H9 (cell line): ENCODE measurements around the gene SLC12A6. TPM values are rescaled to one million over a fixed set of nuclear protein-coding genes. Genes with fewer than 3 reads are reported as not detected.

Source experiments
- DNase-seq: peaks from one replicate; pipeline ENCODE4 v3.0.0-alpha.2; 2017
- H2AFZ ChIP-seq: one replicate; pipeline ENCODE4 v1.6.1; 2013; ENCODE audit warnings: mild to moderate bottlenecking, low read length, control low read depth, moderate library complexity
- H2AK5ac ChIP-seq: 2 replicates; pipeline ENCODE4 v1.6.1; 2013; ENCODE audit warnings: low read length, control low read depth, mixed read lengths; ENCODE audit not compliant: insufficient read length
- H2BK120ac ChIP-seq: one replicate; pipeline ENCODE4 v1.6.1; 2013; ENCODE audit warnings: low read depth, mild to moderate bottlenecking, low read length, control low read depth, inconsistent platforms; ENCODE audit not compliant: poor library complexity, severe bottlenecking
- H2BK12ac ChIP-seq: 2 replicates; pipeline ENCODE4 v1.6.1; 2013; ENCODE audit warnings: low read length, control low read depth, mixed read lengths, low read depth; ENCODE audit not compliant: insufficient read length
- H2BK15ac ChIP-seq: 2 replicates; pipeline ENCODE4 v1.6.1; 2013; ENCODE audit warnings: low read depth, low read length, control low read depth
- H2BK20ac ChIP-seq: one replicate; pipeline ENCODE4 v1.6.1; 2013; ENCODE audit warnings: low read depth, mild to moderate bottlenecking, low read length, control low read depth, inconsistent platforms; ENCODE audit not compliant: poor library complexity, severe bottlenecking
- H2BK5ac ChIP-seq: 2 replicates; pipeline ENCODE4 v1.6.1; 2013; ENCODE audit warnings: low read length, control low read depth, mixed read lengths; ENCODE audit not compliant: insufficient read length
- H3K14ac ChIP-seq: 2 replicates; pipeline ENCODE4 v1.6.1; 2013; ENCODE audit warnings: low read length, control low read depth; ENCODE audit not compliant: insufficient read depth
- H3K18ac ChIP-seq: 2 replicates; pipeline ENCODE4 v1.6.1; 2013; ENCODE audit warnings: low read depth, mild to moderate bottlenecking, mixed read lengths, low read length, control low read depth; ENCODE audit not compliant: insufficient read length
- H3K23ac ChIP-seq: 2 replicates; pipeline ENCODE4 v1.6.1; 2013; ENCODE audit warnings: low read length, control low read depth, mixed read lengths, low read depth; ENCODE audit not compliant: insufficient read length
- H3K23me2 ChIP-seq: 2 replicates; pipeline ENCODE4 v1.6.1; 2013; ENCODE audit warnings: low read depth, mild to moderate bottlenecking, mixed read lengths, low read length, control low read depth; ENCODE audit not compliant: insufficient read length, poor library complexity, severe bottlenecking
- H3K27ac ChIP-seq: 2 replicates; pipeline ENCODE4 v1.5.1; 2013; ENCODE audit warnings: low read length, control low read depth, mixed read lengths, low read depth; ENCODE audit not compliant: insufficient read length
- H3K27me3 ChIP-seq: 2 replicates; pipeline ENCODE4 v1.6.1; 2013; ENCODE audit warnings: low read length, control low read depth, inconsistent platforms; ENCODE audit not compliant: insufficient read depth
- H3K4ac ChIP-seq: 2 replicates; pipeline ENCODE4 v1.6.1; 2013; ENCODE audit warnings: low read depth, mild to moderate bottlenecking, control low read depth, inconsistent platforms, low read length, moderate library complexity
- H3K4me1 ChIP-seq: 2 replicates; pipeline ENCODE4 v1.6.1; 2013; ENCODE audit warnings: low read length, control low read depth, inconsistent platforms; ENCODE audit not compliant: insufficient read depth
- H3K4me2 ChIP-seq: 2 replicates; pipeline ENCODE4 v1.6.1; 2013; ENCODE audit warnings: low read length, control low read depth, mixed read lengths; ENCODE audit not compliant: insufficient read length, insufficient read depth
- H3K56ac ChIP-seq: 2 replicates; pipeline ENCODE4 v1.6.1; 2013; ENCODE audit warnings: low read depth, mild to moderate bottlenecking, mixed read lengths, low read length, control low read depth; ENCODE audit not compliant: insufficient read length
- H3K79me1 ChIP-seq: 2 replicates; pipeline ENCODE4 v1.6.1; 2013; ENCODE audit warnings: low read depth, mild to moderate bottlenecking, moderate library complexity, low read length, control low read depth, inconsistent platforms; ENCODE audit not compliant: insufficient read depth, poor library complexity, severe bottlenecking
- H3K79me2 ChIP-seq: 2 replicates; pipeline ENCODE4 v1.6.1; 2013; ENCODE audit warnings: low read length, control low read depth, inconsistent platforms; ENCODE audit not compliant: insufficient read depth
- H3K9ac ChIP-seq: 2 replicates; pipeline ENCODE4 v1.6.1; 2013; ENCODE audit warnings: low read length, control low read depth, mixed read lengths; ENCODE audit not compliant: insufficient read length; ENCODE audit errors: extremely low read depth
- H3K9me3 ChIP-seq: one replicate; pipeline ENCODE4 v1.6.1; 2013; ENCODE audit warnings: low read depth, low read length, inconsistent platforms; ENCODE audit not compliant: control insufficient read depth
- H3T11ph ChIP-seq: one replicate; pipeline ENCODE4 v1.6.1; 2013; ENCODE audit warnings: mild to moderate bottlenecking, low read length, control low read depth, inconsistent platforms
- H4K20me1 ChIP-seq: one replicate; pipeline ENCODE4 v1.6.1; 2013; ENCODE audit not compliant: control insufficient read depth, insufficient read length, insufficient read depth
- H4K5ac ChIP-seq: 2 replicates; pipeline ENCODE4 v1.6.1; 2013; ENCODE audit warnings: low read depth, mild to moderate bottlenecking, mixed read lengths, low read length, control low read depth; ENCODE audit not compliant: insufficient read length
- H4K8ac ChIP-seq: replicated peaks from 2 replicates; pipeline ENCODE4 v1.6.1; 2013; ENCODE audit warnings: low read length, control low read depth, mixed read lengths, low read depth; ENCODE audit not compliant: insufficient read length
- H4K91ac ChIP-seq: 2 replicates; pipeline ENCODE4 v1.6.1; 2013; ENCODE audit warnings: low read depth, mild to moderate bottlenecking, moderate library complexity, mixed read lengths, low read length, control low read depth; ENCODE audit not compliant: insufficient read length
- H3K27ac Mint-ChIP-seq, 3 experiments: 2 replicates in 2 of 3; 3 replicates in 1 of 3; pipeline ENCODE4 v1.8.0; 2020 to 2021; ENCODE audit warnings: mixed read lengths in 3 of 3, mild to moderate bottlenecking in 1 of 3, moderate library complexity in 1 of 3
- H3K27me3 Mint-ChIP-seq: 2 replicates; pipeline ENCODE4 v1.8.0; 2021; ENCODE audit warnings: low read depth, mild to moderate bottlenecking, moderate library complexity, mixed read lengths
- H3K36me3 Mint-ChIP-seq, 3 experiments: 2 replicates in 2 of 3; 3 replicates in 1 of 3; pipeline ENCODE4 v1.8.0; 2020 to 2021; ENCODE audit warnings: low read depth in 3 of 3, mixed read lengths in 3 of 3; ENCODE audit not compliant: insufficient read depth in 1 of 3
- H3K4me1 Mint-ChIP-seq, 2 experiments: 2 replicates each; pipeline ENCODE4 v1.8.0; 2020; ENCODE audit warnings: mixed read lengths in 2 of 2
- H3K4me3 Mint-ChIP-seq, 2 experiments: 2 replicates in 1 of 2; 3 replicates in 1 of 2; pipeline ENCODE4 v1.8.0; 2020 to 2021; ENCODE audit warnings: mild to moderate bottlenecking in 2 of 2, mixed read lengths in 2 of 2, moderate library complexity in 1 of 2
- H3K9me3 Mint-ChIP-seq, 2 experiments: 2 replicates in 1 of 2; 3 replicates in 1 of 2; pipeline ENCODE4 v1.8.0; 2020; ENCODE audit warnings: mild to moderate bottlenecking in 2 of 2, mixed read lengths in 2 of 2, moderate library complexity in 1 of 2
- WGBS: extraction: QIAGEN DNeasy Blood & Tissue Kit; methylation state at CpG from one replicate; pipeline ENCODE4 v1.1.7; 2013; ENCODE audit warnings: missing lambda C conversion rate, low lambda C conversion rate, mixed read lengths; ENCODE audit not compliant: insufficient read length; ENCODE audit errors: extremely low coverage; 5-methylcytosine and 5-hydroxymethylcytosine counted together
- total RNA-seq: library from RNA; stranded (reverse); gene quantifications from 2 replicates; pipeline ENCODE4 v1.2.1, GENCODE V29; 2021
- TF ChIP-seq, protein P1 (sequence below): fragments of 200-600 bp; sonication (generic); conservative IDR thresholded peaks from 3 replicates; pipeline ENCODE4 v1.8.0; 2021; ENCODE audit warnings: antibody characterized with exemption, mild to moderate bottlenecking

Gene SLC12A6
- total RNA-seq, 1 experiment from 2014 or later, result 11.1 TPM

DNA sequence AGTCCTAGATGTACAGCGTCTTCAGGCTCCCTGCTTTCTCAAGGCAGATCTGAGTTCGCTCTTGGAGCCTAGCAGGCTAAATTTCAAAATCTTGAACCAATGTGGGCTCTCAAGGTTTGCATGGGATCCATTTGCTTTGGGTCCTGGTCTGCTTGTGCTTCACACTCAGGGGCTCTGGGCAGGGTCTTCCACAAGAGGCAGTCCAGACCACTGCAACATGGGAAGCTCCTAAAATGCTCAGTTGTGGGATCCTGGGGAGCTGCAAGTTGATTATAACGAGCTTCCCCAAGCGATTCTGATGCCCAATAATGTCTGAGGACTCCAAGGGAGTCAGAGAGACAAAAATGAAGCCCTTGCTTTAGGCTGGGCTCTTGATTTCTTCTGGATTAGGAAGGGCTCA lies 12.2 kb upstream of the SLC12A6 start:
- Histone ChIP-seq H3K79me2 (no peaks in the 10 kb centered on the region), H3K23ac (no peak overlapping the region), H3K27ac (no peak overlapping the region), H4K8ac (no peak overlapping the region), H3K4me1 (no peaks in the 10 kb centered on the region; the same call in 1 of the 2 replicates), H2BK12ac (no peak overlapping the region), H2AK5ac (no peak overlapping the region), H4K5ac (no peak overlapping the region), H4K91ac (no peak overlapping the region), H3K9me3 (no peaks in the 10 kb centered on the region), H2AFZ (no peak overlapping the region), H3K27me3 (no peaks in the 10 kb centered on the region), H3K23me2 (no peaks in the 10 kb centered on the region), H3K79me1 (no peaks in the 10 kb centered on the region), H3K4me2 (no peak overlapping the region), H2BK120ac (no peak overlapping the region), H4K20me1 (no peaks in the 10 kb centered on the region), H3K56ac (no peak overlapping the region), H2BK20ac (no peak overlapping the region), H2BK15ac (no peak overlapping the region; the same call in 1 of the 2 replicates), H3K14ac (no peak overlapping the region), H3K9ac (no peak overlapping the region), H3T11ph (no peak overlapping the region), H2BK5ac (no peak overlapping the region), H3K18ac (no peak overlapping the region), H3K4ac (no peak overlapping the region)
- Mint-ChIP-seq H3K36me3 (peaks cover 5 to 15% (median 5%) of the 10 kb centered on the region in 3 experiments; a peak in 6 of 7 replicates), H3K9me3 (no peaks in the 10 kb centered on the region), H3K4me3 (no peak overlapping the region), H3K4me1 (peaks cover 19% of the 10 kb centered on the region in 2 experiments), H3K27ac (no peak overlapping the region), H3K27me3 (peaks cover 2% of the 10 kb centered on the region)
- no CpG with 5 or more reads among the region's 4 CpGs for WGBS
- no peak for DNase-seq
- TF ChIP-seq, protein P1, sequence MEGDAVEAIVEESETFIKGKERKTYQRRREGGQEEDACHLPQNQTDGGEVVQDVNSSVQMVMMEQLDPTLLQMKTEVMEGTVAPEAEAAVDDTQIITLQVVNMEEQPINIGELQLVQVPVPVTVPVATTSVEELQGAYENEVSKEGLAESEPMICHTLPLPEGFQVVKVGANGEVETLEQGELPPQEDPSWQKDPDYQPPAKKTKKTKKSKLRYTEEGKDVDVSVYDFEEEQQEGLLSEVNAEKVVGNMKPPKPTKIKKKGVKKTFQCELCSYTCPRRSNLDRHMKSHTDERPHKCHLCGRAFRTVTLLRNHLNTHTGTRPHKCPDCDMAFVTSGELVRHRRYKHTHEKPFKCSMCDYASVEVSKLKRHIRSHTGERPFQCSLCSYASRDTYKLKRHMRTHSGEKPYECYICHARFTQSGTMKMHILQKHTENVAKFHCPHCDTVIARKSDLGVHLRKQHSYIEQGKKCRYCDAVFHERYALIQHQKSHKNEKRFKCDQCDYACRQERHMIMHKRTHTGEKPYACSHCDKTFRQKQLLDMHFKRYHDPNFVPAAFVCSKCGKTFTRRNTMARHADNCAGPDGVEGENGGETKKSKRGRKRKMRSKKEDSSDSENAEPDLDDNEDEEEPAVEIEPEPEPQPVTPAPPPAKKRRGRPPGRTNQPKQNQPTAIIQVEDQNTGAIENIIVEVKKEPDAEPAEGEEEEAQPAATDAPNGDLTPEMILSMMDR, result no peak
